Spleen (tissue), 7 donors: ENCODE results near the gene LRRC30.
A peak's percentile ranks its signal among the peaks of the same experiment; 100 is the strongest.

ENCODE experiments used
- CTCF ChIP-seq, 11 experiments: fragments of 200-600 bp in 7 of 11; fragments of 450-650 bp in 4 of 11; sonication (generic) in 4 of 11; IDR thresholded peaks in 8 of 11; conservative IDR thresholded peaks in 3 of 11; 1 replicate in 7 of 11; 2 replicates in 4 of 11; pipeline versions ENCODE4 v1.4.0 to v1.8.0; 2016 to 2021; ENCODE audit warnings: antibody characterized with exemption in 11 of 11, inconsistent platforms in 4 of 11, mild to moderate bottlenecking in 1 of 11
- POLR2AphosphoS5 ChIP-seq, 3 donors: sonication (generic); formaldehyde crosslinking; IDR thresholded peaks; one replicate each; pipeline ENCODE4 v1.5.1; 2017; ENCODE audit warnings: antibody characterized with exemption in 3 of 3
- donor health status: DM: no; HTN: no; CAD: no; lungs with moderate emphysema.
- donor health status: DM: no; HTN: no; CAD: no.
- donor health status: DM: no; HTN: no; CAD: no.

GRCh38 chr18:7234091-7234490 lies 3.2 kb downstream of the LRRC30 start:
- TF ChIP-seq POLR2AphosphoS5 (IDR thresholded peaks at IDR 0.05): peak in 1 of 3 donors; percentile 66
- TF ChIP-seq CTCF (IDR thresholded peaks at IDR 0.05 in 8 of 11, conservative IDR thresholded peaks at IDR 0.05 in 3 of 11): no peak
